Endodermal cell (in vitro differentiated cells): Measurements from ENCODE around the gene RFX4. TPM values are rescaled to one million over a fixed set of nuclear protein-coding genes. Genes with fewer than 3 reads are reported as not detected.

Source experiments
- DNase-seq: peaks from one replicate; pipeline ENCODE4 v3.0.0-alpha.2; 2017
- H3K27ac ChIP-seq: 2 replicates; pipeline ENCODE4 v1.5.1; 2013; ENCODE audit warnings: mild to moderate bottlenecking, low read depth, low read length, moderate library complexity
- H3K27me3 ChIP-seq: 2 replicates; pipeline ENCODE4 v1.6.1; 2013; ENCODE audit warnings: mild to moderate bottlenecking, low read length, moderate library complexity; ENCODE audit not compliant: insufficient read depth, control insufficient read depth, poor library complexity, severe bottlenecking
- H3K36me3 ChIP-seq: 2 replicates; pipeline ENCODE4 v1.7.0; 2013; ENCODE audit warnings: mild to moderate bottlenecking, low read length, moderate library complexity; ENCODE audit not compliant: control insufficient read depth, insufficient read depth
- H3K4me1 ChIP-seq: one replicate; pipeline ENCODE4 v1.7.0; 2013; ENCODE audit warnings: low read length; ENCODE audit not compliant: control insufficient read depth, insufficient read depth
- H3K4me3 ChIP-seq: 2 replicates; pipeline ENCODE4 v1.5.1; 2013; ENCODE audit warnings: mild to moderate bottlenecking, low read length, moderate library complexity
- H3K9ac ChIP-seq: 2 replicates; pipeline ENCODE4 v1.6.1; 2013; ENCODE audit warnings: mild to moderate bottlenecking, low read length, moderate library complexity; ENCODE audit not compliant: poor library complexity, severe bottlenecking; ENCODE audit errors: extremely low read depth
- H3K9me3 ChIP-seq: 2 replicates; pipeline ENCODE4 v1.6.1; 2013; ENCODE audit warnings: mild to moderate bottlenecking, low read length, moderate library complexity; ENCODE audit not compliant: control insufficient read depth
- H3K27ac Mint-ChIP-seq: 2 replicates; pipeline ENCODE4 v1.8.0; 2020; ENCODE audit warnings: mixed read lengths
- H3K27me3 Mint-ChIP-seq: 2 replicates; pipeline ENCODE4 v1.8.0; 2021; ENCODE audit warnings: mild to moderate bottlenecking, mixed read lengths; ENCODE audit not compliant: insufficient read depth
- H3K36me3 Mint-ChIP-seq: 2 replicates; pipeline ENCODE4 v1.8.0; 2020; ENCODE audit warnings: low read depth, mixed read lengths
- H3K4me1 Mint-ChIP-seq: 2 replicates; pipeline ENCODE4 v1.8.0; 2020; ENCODE audit warnings: mixed read lengths
- H3K4me3 Mint-ChIP-seq: 2 replicates; pipeline ENCODE4 v1.8.0; 2020; ENCODE audit warnings: mild to moderate bottlenecking, moderate library complexity, mixed read lengths
- H3K9me3 Mint-ChIP-seq: 2 replicates; pipeline ENCODE4 v1.8.0; 2020; ENCODE audit warnings: mild to moderate bottlenecking, mixed read lengths
- WGBS, 2 experiments: methylation state at CpG; one replicate each; pipeline versions ENCODE4 v1.1.5 to v1.1.7; 2013; ENCODE audit warnings: missing lambda C conversion rate in 2 of 2, mixed read lengths in 1 of 2; ENCODE audit not compliant: insufficient coverage in 1 of 2, insufficient read length in 1 of 2; 5-methylcytosine and 5-hydroxymethylcytosine counted together
- total RNA-seq, 2 donors: library from RNA; stranded (reverse); fragmentation: NEBNext Ultra II Directional in 1 of 2; extraction: Animal tissue kit (Norgen Biotek cat#: 25700) in 1 of 2; gene quantifications; 2 replicates in 1 of 2; 3 replicates in 1 of 2; pipeline ENCODE4 v1.2.1, GENCODE V29; 2021
- TF ChIP-seq, protein P1 (sequence below): fragments of 200-600 bp; sonication (generic); conservative IDR thresholded peaks from 2 replicates; pipeline ENCODE4 v1.5.0; 2021; ENCODE audit warnings: antibody characterized with exemption, mild to moderate bottlenecking

RFX4 gene
- total RNA-seq, 2 donors from 2014 or later: 0.09 to 0.86 TPM

DNA sequence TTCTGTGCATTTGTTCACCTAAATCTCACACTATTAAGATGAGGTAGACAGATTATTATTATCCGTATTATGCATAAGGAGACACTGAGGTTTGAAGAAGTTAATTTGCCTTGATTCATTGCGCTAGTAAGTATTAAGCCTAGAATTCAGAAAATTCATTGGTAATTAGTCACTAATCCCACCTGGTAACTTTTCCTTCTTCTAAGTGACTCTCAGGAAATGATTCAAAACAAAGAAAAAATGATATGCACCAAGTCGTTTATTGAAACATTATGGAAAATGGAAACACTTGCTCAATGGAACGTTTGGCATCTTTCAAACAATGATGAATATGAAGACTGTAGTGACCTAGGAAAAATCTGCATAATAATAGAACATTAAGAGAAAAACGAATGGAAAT, 15.2 kb downstream of the RFX4 start:
- H3K36me3 ChIP-seq: no peaks in the 10 kb centered on the region
- H3K4me1 ChIP-seq: peaks cover 4% of the 10 kb centered on the region
- H3K27me3 ChIP-seq: peaks cover 34% of the 10 kb centered on the region
- H3K9me3 ChIP-seq: no peaks in the 10 kb centered on the region
- no peak overlapping the region for H3K27ac ChIP-seq
- Mint-ChIP-seq H3K4me1 (peaks cover 17% of the 10 kb centered on the region), H3K36me3 (no peaks in the 10 kb centered on the region), H3K9me3 (no peaks in the 10 kb centered on the region), H3K27me3 (peaks cover 47% of the 10 kb centered on the region), H3K27ac (no peak overlapping the region), H3K4me3 (no peak overlapping the region)
- H3K9ac ChIP-seq: no peak overlapping the region
- 76 to 87% methylated on average over 3 to 5 of the region's 5 CpGs for WGBS, 2 experiments
- DNase-seq: no peak
- no peak overlapping the region for H3K4me3 ChIP-seq
- TF ChIP-seq, protein P1, sequence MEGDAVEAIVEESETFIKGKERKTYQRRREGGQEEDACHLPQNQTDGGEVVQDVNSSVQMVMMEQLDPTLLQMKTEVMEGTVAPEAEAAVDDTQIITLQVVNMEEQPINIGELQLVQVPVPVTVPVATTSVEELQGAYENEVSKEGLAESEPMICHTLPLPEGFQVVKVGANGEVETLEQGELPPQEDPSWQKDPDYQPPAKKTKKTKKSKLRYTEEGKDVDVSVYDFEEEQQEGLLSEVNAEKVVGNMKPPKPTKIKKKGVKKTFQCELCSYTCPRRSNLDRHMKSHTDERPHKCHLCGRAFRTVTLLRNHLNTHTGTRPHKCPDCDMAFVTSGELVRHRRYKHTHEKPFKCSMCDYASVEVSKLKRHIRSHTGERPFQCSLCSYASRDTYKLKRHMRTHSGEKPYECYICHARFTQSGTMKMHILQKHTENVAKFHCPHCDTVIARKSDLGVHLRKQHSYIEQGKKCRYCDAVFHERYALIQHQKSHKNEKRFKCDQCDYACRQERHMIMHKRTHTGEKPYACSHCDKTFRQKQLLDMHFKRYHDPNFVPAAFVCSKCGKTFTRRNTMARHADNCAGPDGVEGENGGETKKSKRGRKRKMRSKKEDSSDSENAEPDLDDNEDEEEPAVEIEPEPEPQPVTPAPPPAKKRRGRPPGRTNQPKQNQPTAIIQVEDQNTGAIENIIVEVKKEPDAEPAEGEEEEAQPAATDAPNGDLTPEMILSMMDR: no peak

DNA sequence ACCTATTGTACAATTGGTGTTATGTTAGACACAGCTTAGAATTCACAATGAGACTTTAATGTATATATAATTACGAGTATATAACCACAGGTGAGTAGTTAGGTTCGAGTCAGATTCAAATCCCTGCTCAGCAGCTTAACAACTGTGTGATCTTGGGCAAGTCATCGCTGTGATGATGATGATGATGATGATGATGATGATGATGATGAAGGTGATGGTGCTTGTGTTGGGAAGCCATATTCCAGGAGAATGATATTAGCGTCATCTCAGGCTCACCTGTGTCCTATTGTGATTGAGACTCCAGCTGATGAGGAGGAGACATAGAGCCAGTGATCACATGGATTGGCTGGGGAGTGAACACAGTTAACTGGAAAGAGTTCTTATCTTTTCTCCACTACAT, 16.5 kb downstream of the RFX4 start:
- Mint-ChIP-seq H3K36me3 (no peaks in the 10 kb centered on the region), H3K27ac (no peak overlapping the region), H3K4me1 (peaks cover 17% of the 10 kb centered on the region), H3K4me3 (no peak overlapping the region), H3K9me3 (no peaks in the 10 kb centered on the region), H3K27me3 (peaks cover 34% of the 10 kb centered on the region)
- no peak overlapping the region for H3K27ac ChIP-seq
- TF ChIP-seq, protein P1: no peak
- H3K9ac ChIP-seq: no peak overlapping the region
- no peak overlapping the region for H3K4me3 ChIP-seq
- no peaks in the 10 kb centered on the region for H3K9me3 ChIP-seq
- H3K27me3 ChIP-seq: peaks cover 21% of the 10 kb centered on the region
- no peak for DNase-seq
- H3K36me3 ChIP-seq: no peaks in the 10 kb centered on the region
- H3K4me1 ChIP-seq: peaks cover 4% of the 10 kb centered on the region
- 88 to 100% methylated on average over 3 to 4 of the region's 4 CpGs for whole genome bisulfite sequencing, 2 experiments

DNA sequence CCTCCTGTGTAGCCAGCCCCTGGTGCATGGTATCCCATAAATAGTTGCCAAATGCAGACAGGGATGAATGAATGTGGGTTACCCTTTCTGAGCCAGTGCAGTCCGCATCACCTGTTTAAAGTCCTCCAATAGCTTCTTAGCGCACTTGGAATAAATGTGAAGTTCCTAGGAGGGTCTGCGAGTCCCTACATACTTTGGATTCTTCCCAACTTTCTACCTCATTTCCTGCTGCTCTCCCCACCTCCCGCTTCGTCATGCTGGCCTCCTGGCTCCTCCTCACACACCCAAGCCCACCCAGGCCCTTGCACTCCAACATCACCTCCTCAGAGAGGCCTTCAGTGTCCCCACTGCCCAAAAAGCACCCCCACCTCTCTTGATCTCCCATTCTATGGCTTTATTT, 17.7 kb downstream of the RFX4 start:
- H3K9me3 ChIP-seq: no peaks in the 10 kb centered on the region
- Mint-ChIP-seq H3K4me1 (peaks cover 17% of the 10 kb centered on the region), H3K36me3 (no peaks in the 10 kb centered on the region), H3K9me3 (no peaks in the 10 kb centered on the region), H3K27me3 (peaks cover 22% of the 10 kb centered on the region), H3K4me3 (no peak overlapping the region), H3K27ac (peak overlapping the region; percentile 20)
- TF ChIP-seq, protein P1: no peak
- H3K9ac ChIP-seq: no peak overlapping the region
- peak; percentile 70 for DNase-seq
- H3K4me3 ChIP-seq: no peak overlapping the region
- no peaks in the 10 kb centered on the region for H3K36me3 ChIP-seq
- WGBS, 2 experiments: 91 to 100% methylated on average over 3 to 5 of the region's 5 CpGs
- H3K27ac ChIP-seq: peak overlapping the region; percentile 89
- H3K4me1 ChIP-seq: peaks cover 4% of the 10 kb centered on the region
- H3K27me3 ChIP-seq: peaks cover 10% of the 10 kb centered on the region
